ENCODE data around the gene RAD54L.

DNA sequence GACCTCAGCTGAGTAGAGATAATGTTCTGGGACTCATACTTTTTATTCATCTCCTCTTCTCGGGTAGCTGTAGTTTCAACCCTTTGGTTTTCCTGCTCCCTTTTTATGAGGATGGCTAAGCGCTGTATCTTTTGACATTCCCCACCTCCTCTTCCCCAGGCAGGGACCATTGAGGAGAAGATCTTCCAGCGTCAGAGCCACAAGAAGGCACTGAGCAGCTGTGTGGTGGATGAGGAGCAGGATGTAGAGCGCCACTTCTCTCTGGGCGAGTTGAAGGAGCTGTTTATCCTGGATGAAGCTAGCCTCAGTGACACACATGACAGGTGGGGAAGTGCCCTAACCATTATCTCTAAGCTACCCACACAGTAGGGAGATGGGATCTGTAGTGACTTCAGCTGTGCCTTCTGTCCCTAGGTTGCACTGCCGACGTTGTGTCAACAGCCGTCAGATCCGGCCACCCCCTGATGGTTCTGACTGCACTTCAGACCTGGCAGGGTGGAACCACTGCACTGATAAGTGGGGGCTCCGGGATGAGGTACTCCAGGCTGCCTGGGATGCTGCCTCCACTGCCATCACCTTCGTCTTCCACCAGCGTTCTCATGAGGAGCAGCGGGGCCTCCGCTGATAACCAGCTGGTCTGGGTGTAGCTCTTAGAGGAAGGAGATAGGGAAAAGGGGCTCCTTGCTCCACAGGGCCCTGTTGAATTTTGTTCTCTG, 30.3 kb downstream of the RAD54L start:
- no peak for TF ChIP-seq SUZ12 (IDR thresholded peaks at IDR 0.05; ENCODE audit: extremely low read depth, insufficient read depth, insufficient read length)
- no peak for TF ChIP-seq YY1 (IDR thresholded peaks at IDR 0.05; ENCODE audit: insufficient read depth, insufficient read length)
